ENCODE data around the gene GNAO1.

DNA sequence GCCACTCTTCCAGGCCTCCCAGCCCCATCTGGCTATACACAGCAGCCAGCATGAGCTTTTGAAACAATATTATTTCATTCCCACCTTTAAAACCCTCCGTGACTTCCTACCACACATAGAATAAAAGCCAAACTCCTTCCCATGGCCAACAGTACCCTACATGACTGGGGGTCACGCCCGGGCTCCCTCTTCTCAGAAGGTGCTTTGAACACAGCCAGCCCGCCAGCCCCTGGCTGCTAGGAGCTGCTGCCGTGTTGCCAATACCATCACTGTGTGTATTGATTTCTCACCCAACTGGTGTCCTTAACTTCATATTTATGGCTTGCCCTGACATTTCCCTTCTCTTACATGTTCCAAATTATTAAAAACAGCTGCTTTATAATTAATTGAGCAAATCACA lies 111.2 kb downstream of the GNAO1 start:
- TF ChIP-seq ZNF23 (tag by site-specific recombination; IDR thresholded peaks at IDR 0.05; ENCODE audit: borderline replicate concordance) (no peak), KLF16 (tag by site-specific recombination; IDR thresholded peaks at IDR 0.05) (no peak), ZNF544 (tag by site-specific recombination; IDR thresholded peaks at IDR 0.05) (no peak), PRDM1 (tag by site-specific recombination; IDR thresholded peaks at IDR 0.05) (no peak), ZNF747 (tag by site-specific recombination; IDR thresholded peaks at IDR 0.05) (no peak), ZNF670 (tag by site-specific recombination; IDR thresholded peaks at IDR 0.05; ENCODE audit: low read depth) (no peak), ZNF202 (tag by site-specific recombination; IDR thresholded peaks at IDR 0.05; ENCODE audit: borderline replicate concordance) (no peak), ZNF214 (tag by site-specific recombination; IDR thresholded peaks at IDR 0.05; ENCODE audit: borderline replicate concordance) (no peak), KLF9 (tag by site-specific recombination; IDR thresholded peaks at IDR 0.05; ENCODE audit: low read depth) (no peak), ZNF776 (tag by site-specific recombination; IDR thresholded peaks at IDR 0.05; ENCODE audit: borderline replicate concordance) (no peak), ZNF324 (tag by site-specific recombination; IDR thresholded peaks at IDR 0.05) (no peak)
- TF ChIP-seq, protein P1, sequence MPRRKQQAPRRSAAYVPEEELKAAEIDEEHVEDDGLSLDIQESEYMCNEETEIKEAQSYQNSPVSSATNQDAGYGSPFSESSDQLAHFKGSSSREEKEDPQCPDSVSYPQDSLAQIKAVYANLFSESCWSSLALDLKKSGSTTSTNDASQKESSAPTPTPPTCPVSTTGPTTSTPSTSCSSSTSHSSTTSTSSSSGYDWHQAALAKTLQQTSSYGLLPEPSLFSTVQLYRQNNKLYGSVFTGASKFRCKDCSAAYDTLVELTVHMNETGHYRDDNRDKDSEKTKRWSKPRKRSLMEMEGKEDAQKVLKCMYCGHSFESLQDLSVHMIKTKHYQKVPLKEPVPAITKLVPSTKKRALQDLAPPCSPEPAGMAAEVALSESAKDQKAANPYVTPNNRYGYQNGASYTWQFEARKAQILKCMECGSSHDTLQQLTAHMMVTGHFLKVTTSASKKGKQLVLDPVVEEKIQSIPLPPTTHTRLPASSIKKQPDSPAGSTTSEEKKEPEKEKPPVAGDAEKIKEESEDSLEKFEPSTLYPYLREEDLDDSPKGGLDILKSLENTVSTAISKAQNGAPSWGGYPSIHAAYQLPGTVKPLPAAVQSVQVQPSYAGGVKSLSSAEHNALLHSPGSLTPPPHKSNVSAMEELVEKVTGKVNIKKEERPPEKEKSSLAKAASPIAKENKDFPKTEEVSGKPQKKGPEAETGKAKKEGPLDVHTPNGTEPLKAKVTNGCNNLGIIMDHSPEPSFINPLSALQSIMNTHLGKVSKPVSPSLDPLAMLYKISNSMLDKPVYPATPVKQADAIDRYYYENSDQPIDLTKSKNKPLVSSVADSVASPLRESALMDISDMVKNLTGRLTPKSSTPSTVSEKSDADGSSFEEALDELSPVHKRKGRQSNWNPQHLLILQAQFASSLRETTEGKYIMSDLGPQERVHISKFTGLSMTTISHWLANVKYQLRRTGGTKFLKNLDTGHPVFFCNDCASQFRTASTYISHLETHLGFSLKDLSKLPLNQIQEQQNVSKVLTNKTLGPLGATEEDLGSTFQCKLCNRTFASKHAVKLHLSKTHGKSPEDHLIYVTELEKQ (tag by site-specific recombination; IDR thresholded peaks at IDR 0.05; ENCODE audit: borderline replicate concordance) = no peak
- TF ChIP-seq, protein P2, sequence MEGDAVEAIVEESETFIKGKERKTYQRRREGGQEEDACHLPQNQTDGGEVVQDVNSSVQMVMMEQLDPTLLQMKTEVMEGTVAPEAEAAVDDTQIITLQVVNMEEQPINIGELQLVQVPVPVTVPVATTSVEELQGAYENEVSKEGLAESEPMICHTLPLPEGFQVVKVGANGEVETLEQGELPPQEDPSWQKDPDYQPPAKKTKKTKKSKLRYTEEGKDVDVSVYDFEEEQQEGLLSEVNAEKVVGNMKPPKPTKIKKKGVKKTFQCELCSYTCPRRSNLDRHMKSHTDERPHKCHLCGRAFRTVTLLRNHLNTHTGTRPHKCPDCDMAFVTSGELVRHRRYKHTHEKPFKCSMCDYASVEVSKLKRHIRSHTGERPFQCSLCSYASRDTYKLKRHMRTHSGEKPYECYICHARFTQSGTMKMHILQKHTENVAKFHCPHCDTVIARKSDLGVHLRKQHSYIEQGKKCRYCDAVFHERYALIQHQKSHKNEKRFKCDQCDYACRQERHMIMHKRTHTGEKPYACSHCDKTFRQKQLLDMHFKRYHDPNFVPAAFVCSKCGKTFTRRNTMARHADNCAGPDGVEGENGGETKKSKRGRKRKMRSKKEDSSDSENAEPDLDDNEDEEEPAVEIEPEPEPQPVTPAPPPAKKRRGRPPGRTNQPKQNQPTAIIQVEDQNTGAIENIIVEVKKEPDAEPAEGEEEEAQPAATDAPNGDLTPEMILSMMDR (tag by site-specific recombination; IDR thresholded peaks at IDR 0.05) = no peak

All from HEK293 (cell line).